OCI-LY7 (cell line): ENCODE measurements around the gene RARS1. TPM values are rescaled to one million over a fixed set of nuclear protein-coding genes. Genes with fewer than 3 reads are reported as not detected.

Experiments used
- microRNA-seq: library from miRNA; unstranded; fragments of <30 nt; microRNA quantifications from one replicate; pipeline ENCODE4 v1.2.0, GENCODE V29; 2022; ENCODE audit warnings: borderline replicate concordance
- small RNA-seq: library from RNA; depleted of rRNA; stranded (forward); fragments of <200 nt; gene quantifications from one replicate; pipeline ENCODE3, GENCODE V24; 2014
- total RNA-seq, 2 experiments: library from RNA; depleted of rRNA in 1 of 2; stranded (reverse); fragments of >200 nt in 1 of 2; shearing (Covaris generic) in 1 of 2; gene quantifications; 2 replicates each; pipeline ENCODE4 v1.2.3, GENCODE V29; 2014 to 2022

The RARS1 gene
- total RNA-seq, 2 experiments from 2014 or later: 54.4 to 88.4 TPM

Small RNAs within 50 kb of the gene (microRNA-seq; reads per million reads assigned to microRNA genes)
- not detected for gene MIR103A1
- gene MIR103B1: not detected

Small RNAs within 50 kb of the gene (small RNA-seq; reads per million reads assigned to genes)
- 0.16 reads per million for gene MIR103A1

Other genes with a start within 250 kb of the RARS1 start
- gene WWC1, start 194.8 kb upstream of the RARS1 start, total RNA-seq (2014; rRNA removed; shearing (Covaris generic)): not detected in 2 replicates
- gene WWC1, start 194.8 kb upstream of the RARS1 start, total RNA-seq (2022): not detected in 2 replicates
- not detected in 2 replicates for gene FBLL1, start 42.8 kb downstream of the RARS1 start, total RNA-seq (2014; rRNA removed; shearing (Covaris generic))
- not detected in 2 replicates for gene FBLL1, start 42.8 kb downstream of the RARS1 start, total RNA-seq (2022)
- gene PANK3, start 92.9 kb downstream of the RARS1 start, total RNA-seq (2014; rRNA removed; shearing (Covaris generic)): 33.9 and 36.0 TPM in 2 replicates
- 72.3 and 76.6 TPM in 2 replicates for gene PANK3, start 92.9 kb downstream of the RARS1 start, total RNA-seq (2022)